Body of pancreas (tissue), 4 donors: ENCODE results near the gene ARHGEF2.

Experiments
- CTCF ChIP-seq, 7 experiments: fragments of 450-650 bp in 4 of 7; fragments of 200-600 bp in 3 of 7; sonication (generic) in 3 of 7; IDR thresholded peaks; one replicate each; pipeline ENCODE4 v1.5.1; 2016 to 2019; ENCODE audit warnings: antibody characterized with exemption in 7 of 7
- POLR2A ChIP-seq, 3 donors: fragments of 450-650 bp; IDR thresholded peaks; one replicate each; pipeline ENCODE4 v1.6.1; 2016; ENCODE audit warnings: antibody characterized with exemption in 3 of 3, mild to moderate bottlenecking in 2 of 3

- TF ChIP-seq CTCF (IDR thresholded peaks at IDR 0.05) (no peak), POLR2A (IDR thresholded peaks at IDR 0.05) (no peak)
Observed at GRCh38 chr1:155909894-155910293, 68.5 kb downstream of the ARHGEF2 start.
